NCI-H524 (cell line): ENCODE measurements around the gene CA12.
A peak's percentile ranks its signal among the peaks of the same experiment; 100 is the strongest.
"Not testable (repeated sequence)": the region's sequence is repeated elsewhere in the genome, so short reads cannot be mapped to it uniquely, and the experiment has no call there.

Experiments
- DNase-seq, 2 experiments: peaks; one replicate each; lab custom pipeline; 2025; lab: John Stamatoyannopoulos, UW

The CA12 gene

DNA sequence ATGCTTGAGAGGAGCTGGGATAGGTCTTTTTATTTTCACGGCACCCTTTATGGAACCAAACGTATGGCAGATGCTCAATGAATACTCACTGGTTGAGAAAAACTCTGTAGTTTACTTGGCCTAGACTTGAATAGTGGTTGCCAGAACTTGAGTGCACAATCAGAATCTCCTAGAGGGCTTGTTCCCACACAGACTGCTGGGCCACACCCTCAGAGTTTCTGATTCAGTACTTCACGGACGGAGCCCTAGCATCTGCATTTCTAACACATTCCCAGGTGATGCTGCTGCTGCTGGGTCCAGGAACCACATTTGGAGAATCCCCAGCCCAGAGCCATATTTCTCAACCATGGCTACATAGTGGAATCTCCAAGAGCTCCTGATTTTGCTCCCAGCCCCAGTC, 24.6 kb downstream of the CA12 start:
- DNase-seq = no peak

DNA sequence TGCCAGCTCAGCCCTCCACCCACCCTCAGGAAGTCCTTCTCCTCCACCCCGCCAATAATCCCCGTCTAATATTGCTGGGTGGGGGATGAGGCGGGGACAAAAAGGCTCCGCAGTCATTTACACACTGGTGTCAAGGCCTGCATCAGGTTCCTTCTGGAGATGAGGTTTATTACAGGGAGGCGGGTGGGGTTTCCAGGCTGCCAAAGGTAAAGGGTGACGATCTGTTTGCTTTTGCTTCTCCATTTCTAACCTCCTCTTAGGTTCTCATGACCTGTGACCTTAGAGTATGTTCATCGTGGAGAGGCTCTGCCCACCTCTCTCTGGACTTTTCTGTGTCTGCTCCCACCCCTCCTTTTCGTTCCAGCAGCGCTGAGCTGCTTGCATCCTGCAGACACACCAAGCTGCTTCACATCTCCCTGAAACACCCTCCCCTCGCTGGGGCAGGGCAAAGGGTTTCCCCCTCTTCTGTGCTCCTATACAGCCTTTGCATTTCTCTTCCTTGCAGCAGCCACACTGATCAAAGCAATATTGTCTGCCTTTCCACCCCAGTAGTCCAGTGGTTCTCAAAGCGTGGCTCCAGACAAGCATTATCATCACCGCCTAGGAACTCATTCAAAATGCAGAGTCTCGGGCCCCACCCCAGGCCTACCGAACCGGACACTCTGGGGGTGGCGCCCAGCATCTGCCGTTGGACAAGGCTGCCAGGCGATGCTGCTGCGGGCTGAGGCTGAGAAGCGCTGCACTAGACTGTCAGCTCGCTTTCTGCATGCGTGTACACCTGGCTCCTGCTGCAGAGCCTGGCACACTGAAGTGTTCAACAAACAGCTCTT, 26.6 kb downstream of the CA12 start:
- DNase-seq = no peak

DNA sequence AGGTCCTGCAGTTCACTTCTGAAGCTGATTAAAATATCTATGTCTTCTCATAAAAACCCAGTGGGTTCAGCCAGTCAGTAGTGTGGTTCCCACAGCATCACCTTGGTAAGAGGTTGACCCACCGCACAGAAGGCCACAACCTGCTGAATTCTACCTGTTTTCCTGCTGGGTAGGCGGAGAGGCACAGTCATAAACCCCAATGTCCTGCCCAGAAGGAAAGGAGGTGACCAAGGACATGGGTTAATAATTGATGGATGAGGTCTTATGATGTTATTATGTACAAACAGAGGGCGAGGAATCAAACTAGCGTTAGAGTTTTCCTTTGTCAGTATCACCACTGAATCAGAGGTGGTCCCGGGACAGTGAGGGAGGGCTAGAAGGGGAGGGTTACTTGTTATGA, 27.8 kb downstream of the CA12 start:
- DNase-seq = no peak

DNA sequence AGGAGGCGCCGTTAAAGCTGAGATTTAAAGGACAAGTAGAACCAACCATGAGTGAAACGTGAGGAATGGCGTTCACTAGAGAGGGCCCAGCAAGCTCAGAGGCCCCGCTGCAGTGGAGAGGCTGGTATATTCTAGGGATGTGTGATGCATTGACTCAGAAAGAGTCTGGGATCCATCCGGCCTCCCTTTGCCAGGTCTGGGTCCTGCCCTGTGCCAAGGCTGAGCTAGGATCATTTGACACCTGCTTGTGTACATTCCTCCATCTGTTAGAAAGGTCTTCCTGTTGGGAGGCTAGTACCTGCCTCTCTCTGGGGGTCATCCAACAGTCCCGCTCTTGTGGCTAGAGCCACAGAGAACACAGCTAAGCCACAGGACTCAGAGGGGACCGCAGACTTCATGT, 28.4 kb downstream of the CA12 start:
- DNase-seq = no peak

DNA sequence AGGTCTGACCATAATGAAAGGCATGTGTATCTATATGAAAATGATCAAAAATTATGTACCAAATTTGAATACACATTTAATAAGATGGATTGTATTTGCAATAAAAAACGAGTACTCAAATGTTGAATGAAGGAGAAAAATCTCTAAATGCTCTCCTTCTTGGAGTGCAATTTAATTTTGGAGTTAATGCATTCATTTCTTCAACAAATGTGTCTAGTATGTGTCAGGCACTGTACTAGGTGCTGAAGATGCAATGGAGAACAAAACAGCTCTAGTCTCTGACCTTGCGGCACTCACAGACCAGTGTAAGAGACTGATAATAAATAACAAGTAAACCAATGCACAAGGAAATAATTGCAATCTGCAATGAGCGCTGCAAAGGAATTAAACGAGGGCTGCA, 28.8 kb downstream of the CA12 start:
- no peak for DNase-seq

DNA sequence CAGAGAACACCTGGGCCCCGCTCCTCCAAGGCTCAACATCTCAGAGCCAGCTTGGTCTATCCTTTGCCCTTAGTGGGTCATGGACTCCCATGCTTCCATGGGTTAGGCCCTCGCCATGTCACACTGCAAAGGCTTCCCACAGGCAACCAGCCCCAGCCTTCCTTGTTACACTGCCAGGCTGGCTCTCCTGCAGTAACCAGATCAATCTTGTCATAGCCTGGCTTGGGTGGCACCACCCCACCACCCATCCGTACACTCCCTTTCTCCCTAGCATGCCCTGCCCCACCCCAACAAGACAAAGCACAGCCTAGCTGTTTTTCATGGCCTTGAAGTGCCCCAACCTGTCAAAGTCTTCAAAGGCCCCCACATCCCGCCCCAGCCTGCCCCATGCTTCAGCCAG, 30.5 kb downstream of the CA12 start:
- no peak for DNase-seq

DNA sequence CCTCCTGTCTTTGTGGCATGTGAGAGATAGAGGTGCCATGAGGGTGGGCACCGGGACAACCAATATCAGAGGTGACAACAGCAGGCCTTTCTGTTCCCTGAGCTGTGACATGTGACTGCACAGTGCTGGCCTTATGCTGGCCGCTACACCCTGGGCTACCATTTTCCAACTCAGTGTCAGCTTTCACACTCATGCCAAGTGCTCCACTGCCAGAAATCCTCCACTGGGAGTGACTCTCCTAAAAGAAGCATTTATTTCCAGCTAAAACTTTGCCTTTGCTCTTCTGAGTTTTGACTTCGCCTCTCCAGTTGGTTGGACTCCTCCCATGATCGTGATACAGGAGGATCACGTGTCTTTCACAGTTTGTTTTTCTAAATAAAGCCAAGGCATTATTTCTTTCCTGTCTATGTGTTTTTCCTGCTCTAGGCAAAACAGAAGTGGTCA, 31.4 kb downstream of the CA12 start:
- DNase-seq = no peak

DNA sequence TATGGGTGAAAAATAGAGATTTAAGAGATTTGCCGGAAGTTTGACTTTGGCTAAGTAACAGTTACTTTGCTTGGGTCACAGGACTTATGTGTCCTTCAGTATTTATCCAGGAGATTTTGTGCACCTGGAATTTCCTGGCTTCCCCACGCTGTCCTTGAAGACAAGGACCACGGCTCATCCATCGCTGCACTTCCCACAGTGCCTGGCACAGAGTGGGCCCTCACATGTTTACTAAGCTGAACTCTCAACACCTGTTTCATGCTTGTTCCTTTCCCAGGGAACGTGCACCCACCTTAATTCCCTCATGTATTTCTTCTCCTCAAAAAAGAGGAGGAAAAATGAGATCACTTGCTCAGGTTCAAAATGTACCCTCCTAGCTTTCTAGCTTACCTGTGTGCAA, 32.0 kb downstream of the CA12 start:
- DNase-seq = no peak

DNA sequence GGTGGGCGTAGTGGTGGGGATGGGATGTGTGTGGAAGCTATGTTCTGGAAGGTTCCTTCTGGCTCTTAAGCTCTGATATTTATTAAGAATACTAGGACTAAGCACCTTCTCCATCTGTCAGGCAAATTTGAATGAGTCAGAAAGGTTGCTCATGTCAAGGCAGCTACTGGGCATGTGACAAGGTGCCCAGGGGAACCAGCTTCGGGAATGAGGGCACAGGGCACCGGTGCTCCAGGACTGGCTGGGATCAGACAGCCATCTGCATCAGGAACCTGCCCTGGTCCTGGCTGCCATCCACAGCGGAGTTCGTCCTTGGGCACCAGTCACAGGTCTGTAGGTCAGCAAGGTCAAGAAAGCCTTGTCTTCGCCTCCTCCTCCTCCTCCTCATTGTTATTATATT, 32.5 kb downstream of the CA12 start:
- no peak for DNase-seq

DNA sequence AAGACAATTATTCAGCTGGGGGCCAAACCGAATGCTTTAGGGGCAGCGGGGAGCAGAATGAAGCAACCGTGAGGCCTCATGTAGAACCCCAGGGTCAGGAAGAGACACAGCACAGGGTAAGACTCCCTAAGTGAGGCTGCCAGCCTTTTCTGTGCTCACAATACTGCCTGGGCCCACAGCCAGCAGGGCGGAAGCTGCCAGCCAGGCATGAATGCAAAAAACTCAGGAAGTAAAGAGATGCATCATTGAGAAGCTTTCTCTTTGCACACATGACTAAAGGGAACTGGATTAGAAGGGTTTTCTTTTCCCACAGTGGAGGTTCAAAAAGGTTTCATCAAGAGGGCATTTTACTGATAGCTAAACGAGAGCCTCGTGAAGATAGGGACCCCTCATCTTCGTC, 33.3 kb downstream of the CA12 start:
- no peak for DNase-seq

DNA sequence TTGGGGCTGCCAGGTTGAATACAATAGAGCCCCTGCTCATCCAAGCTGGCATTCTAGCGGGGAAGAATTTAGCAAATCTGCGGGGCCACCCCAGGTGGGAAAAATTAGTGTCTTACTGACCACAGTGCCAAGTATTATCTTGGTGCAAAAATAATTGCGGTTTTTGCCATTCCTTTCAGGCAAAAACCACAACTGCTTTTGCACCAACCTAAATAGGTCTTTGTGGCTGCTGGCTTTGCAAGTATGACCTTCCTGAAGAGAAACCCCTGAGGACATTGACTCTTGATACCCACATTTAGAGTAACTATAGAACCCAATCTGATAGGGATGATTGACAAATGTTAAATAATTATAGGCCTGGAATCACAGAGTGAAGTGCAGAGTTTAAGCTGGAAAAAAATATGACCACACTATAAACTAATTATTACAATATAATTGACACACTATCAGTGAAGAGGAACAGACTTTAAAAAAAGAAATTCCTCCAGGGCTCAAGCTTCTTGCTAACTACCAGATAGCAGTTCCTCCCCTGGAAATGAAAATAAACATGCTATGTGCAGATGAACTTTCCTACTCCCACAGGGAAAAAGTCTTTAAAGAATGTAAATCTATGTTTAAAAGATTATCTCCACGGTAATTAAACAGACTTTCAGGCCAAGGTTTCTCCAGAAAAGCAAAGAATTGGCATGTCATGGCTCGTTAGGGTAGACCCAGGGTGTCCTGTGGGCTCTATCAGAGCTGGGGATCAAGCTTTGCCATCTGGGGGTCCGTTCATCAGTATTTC, 34.4 kb downstream of the CA12 start:
- no peak for DNase-seq

DNA sequence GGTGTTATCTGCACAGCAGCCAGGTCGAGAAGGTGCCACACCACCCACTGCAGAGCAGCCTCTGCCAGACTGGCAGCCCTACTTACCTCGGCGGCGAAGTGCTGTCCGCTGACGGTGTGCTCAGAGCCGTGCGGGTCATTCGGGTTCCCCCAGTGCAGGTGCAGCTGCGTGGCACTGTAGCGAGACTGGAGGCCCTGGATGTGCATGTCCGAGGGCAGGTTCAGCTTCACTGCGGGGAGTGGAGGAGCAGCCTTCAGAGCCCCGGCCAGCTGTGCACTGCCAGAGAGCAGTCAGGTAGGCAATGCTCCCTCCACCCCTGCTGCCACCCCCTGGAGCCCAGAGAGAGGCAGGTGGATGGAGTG, 36.3 kb downstream of the CA12 start:
- DNase-seq = no peak

DNA sequence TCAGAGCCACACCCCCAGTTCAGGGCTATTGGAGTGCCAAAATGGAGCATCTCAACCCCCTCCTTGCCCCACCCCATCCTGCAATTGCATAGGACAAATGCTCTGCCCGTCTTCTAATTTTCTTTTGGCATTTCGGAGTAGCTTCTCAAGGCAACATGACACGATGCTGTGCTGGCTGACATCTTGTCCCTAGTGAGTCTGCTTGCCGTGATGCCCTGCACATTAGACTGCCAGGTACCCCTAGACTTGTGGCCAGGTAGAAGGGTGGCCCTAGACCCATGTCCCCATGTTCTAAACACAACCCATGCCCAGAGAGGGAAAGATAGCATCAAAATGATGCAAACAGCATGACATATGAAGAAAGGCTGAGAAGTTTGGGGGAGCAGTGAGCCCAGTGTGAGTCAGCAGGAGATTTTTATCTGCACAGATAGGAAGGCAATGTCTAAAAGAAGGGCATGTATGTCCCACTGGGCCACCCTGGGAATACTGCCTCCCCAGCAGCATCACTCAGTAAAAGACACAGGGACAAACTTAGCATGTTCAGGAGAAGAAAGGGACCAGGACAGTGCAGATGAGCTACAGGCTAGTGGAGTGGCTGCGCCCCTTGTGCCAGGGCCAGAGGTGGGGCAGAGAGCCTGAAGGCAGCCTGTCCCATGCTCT, 36.8 kb downstream of the CA12 start:
- DNase-seq = no peak

DNA sequence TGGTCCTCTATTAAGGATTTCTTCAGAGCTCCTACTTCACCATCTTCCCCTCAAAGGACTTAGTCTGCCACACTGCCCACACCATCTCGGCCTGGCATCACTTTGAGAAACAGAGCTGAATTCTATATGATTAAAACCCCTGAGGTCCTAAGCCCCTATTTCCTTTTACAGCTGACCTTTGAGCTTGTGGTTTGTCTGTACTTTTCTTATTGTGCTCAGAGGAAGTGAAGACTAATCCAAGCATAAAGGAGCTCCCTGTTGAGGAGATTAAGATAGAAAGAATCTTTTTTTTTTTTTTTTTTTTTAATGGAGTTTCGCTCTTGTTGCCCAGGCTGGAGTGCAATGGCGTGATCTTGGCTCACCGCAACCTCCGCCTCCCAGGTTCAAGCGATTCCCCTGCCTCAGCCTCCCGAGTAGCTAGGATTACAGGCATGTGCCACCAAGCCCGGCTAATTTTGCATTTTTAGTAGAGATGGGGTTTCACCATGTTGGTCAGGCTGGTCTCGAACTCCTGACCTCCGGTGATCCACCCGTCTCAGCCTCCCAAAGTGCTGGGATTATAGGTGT, 38.6 kb downstream of the CA12 start:
- DNase-seq = not testable (repeated sequence)

DNA sequence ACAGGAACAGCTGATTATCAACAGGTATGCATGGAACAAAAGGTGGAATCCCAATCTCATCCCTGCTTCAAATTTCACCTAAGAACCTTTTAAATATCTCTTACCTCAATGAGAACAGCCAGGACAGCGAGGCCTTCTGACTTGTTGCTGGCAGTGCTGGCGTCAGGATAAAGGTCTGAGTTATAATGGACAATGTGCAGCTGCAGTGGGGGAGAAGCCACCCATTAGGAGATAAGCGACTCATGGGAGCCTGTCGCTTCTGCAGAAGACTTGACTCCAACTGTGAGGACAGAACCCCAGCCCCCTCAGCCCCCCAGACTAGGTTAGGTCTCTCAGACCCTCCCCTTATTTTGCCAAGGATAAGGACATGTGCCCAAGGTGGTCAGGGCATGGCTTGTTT, 39.7 kb downstream of the CA12 start:
- DNase-seq = no peak

DNA sequence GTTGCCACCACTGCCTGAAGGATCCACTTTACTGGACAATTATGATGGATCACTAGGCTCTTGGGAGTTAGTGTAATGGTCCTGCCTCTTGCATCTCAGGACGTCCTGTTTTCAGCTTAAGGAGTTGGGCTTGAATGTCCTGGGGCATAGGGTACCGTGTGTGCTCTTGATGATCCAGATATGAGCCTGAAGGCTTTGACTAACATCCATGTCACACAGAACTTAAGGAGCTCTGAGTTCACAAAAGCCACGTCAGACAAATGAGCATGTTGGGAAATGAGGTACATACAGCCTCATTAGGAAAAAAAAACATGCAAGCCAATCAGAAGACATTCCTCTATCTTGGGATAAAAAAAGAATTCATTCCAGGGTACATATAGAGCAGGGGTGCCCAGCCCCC, 40.8 kb downstream of the CA12 start:
- no peak for DNase-seq

DNA sequence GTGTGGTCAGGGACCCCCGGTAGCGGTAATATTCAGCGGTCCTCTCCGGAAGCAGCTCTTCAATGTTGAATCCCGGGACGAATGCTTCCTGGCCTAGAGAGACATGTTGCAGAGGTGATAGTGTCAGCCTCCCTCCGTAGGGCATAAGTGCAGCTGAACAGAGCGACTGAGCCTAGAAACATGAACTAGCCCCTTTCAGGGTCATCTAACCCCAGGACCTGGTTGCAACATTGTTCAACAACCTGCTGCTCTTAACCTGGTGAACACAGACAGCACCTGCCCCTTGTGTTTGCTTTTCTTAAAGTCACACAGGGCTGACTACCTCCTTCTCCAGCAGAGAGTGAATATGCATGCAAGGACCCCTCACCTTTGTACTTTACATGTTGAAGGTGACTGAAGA, 41.3 kb downstream of the CA12 start:
- no peak for DNase-seq

DNA sequence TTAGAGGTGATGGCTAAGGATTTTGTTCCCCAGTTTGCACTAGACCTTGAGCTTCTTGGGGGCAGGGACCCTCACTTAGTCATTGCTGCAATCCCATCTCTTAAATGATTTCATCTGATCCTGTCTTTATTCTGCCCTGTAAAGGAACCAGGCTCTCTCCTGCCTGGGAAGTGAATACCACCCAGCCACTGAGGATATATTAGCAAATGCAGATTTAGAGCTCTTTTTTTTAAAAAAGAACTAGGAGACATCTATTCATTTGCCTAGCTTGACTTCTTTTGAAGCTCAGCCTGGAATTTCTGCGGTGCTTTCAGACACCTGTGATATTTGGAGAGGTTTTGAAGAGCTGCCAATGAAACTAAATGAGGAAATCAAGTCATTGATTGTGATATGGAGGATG, 41.8 kb downstream of the CA12 start:
- DNase-seq = no peak

DNA sequence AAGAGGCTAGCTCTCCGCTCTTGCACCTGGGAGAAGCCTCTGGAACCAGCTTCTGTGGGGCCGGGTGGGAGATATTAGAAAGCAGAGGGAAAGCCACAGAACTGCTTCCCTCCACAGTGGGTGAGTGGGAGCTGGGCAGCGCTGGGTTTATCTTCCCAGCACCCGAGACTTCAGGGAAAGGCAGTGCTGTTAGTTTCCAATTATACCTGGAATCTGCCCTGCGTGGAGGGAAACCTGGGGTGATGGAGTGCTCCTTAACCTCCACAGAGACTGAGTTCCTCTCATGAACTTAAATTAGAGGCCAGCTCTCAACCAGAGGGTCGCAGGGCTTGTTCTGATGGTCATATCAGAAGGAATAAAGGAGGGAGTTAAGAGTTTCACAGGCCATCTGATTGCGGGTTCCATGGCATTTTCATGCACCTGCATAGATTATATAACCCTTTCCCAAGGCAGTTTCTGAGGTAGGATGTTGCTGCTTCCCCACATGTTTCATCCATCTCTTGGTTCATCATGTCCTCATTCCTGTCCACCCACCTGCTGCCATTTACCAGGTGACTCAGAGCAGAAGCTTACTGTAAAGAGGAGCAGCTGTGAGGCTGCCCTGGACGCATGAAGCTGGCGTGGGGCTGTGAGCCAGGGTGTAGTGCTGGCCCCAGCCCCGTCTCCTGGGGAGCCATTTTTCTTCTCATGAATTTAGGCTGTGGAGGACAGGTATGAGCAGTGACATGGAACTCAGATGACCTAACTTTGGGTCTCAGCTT, 42.5 kb downstream of the CA12 start:
- no peak for DNase-seq

DNA sequence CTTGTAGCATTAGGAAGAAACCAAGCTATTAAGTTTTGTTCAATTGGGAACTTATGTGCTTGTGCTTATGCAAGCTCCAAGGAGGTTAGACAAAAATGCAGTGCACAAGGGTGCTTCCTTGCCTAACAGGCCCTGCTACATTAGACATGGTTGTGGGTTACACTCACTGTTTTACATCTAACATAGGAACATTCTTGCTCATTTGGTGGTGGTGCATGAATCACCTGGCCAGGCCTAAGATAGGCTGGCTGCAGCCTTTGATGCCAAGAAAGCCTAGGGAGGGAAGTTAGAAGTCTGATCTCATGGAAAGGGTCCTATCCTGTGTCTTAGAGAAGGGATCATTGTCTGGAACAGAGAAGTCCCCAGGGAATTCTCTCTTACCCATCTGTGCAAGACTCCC, 43.5 kb downstream of the CA12 start:
- DNase-seq = peak in 1 of 2 experiments; percentile 69

DNA sequence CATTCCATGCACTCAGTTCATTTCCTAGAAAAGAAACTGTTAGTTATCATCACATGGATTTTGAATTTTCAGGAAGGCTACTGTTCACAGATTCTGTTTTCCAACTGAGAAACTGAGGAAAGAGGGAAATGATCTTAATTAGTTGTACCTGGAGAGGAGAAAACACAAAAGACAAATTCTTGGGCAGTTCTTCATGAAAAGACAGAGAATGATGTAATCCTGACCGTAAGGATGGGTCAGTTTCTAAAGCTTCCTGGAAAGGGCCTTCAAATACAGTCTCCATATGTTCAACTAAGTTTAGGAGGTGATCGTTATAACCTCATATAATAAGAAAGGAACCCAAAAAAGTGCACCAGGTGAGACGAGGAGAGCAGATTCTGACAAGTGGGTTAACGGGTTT, 44.6 kb downstream of the CA12 start:
- no peak for DNase-seq
